RWPE2 (cell line): Measurements from ENCODE around the gene SSPN.

Experiments
- ATAC-seq: fragments of 200-7000 bp; cut with Tn5 transposase; 3 replicates; pipeline ENCODE4 v1.9.1; 2021; ENCODE audit warnings: low read depth
- DNase-seq: peaks from one replicate; pipeline ENCODE4 v3.0.0-alpha.2; 2020; ENCODE audit warnings: low spot score
- H3K27ac ChIP-seq: fragments of 450-650 bp; 2 replicates; pipeline ENCODE4 v1.5.1; 2017; ENCODE audit warnings: mild to moderate bottlenecking; ENCODE audit not compliant: poor library complexity, severe bottlenecking
- H3K27me3 ChIP-seq: fragments of 250-450 bp; sonication (Bioruptor Pico); 2 replicates; pipeline ENCODE4 v1.5.1; 2021; ENCODE audit warnings: mild to moderate bottlenecking, moderate library complexity; ENCODE audit not compliant: insufficient read depth, poor library complexity, severe bottlenecking
- H3K36me3 ChIP-seq: fragments of 250-450 bp; sonication (Bioruptor Pico); 2 replicates; pipeline ENCODE4 v1.5.1; 2020; ENCODE audit warnings: low read depth, mild to moderate bottlenecking, moderate library complexity
- H3K4me1 ChIP-seq: fragments of 250-450 bp; sonication (Bioruptor Pico); 2 replicates; pipeline ENCODE4 v1.5.1; 2021; ENCODE audit warnings: mild to moderate bottlenecking, moderate library complexity; ENCODE audit not compliant: insufficient read depth, poor library complexity, severe bottlenecking
- H3K4me3 ChIP-seq: fragments of 250-450 bp; sonication (Bioruptor Pico); 2 replicates; pipeline ENCODE4 v1.5.1; 2021; ENCODE audit warnings: mild to moderate bottlenecking, moderate library complexity; ENCODE audit not compliant: severe bottlenecking
- H3K9me3 ChIP-seq: fragments of 250-450 bp; sonication (Bioruptor Pico); 2 replicates; pipeline ENCODE4 v1.5.1; 2021; ENCODE audit warnings: mild to moderate bottlenecking, moderate library complexity; ENCODE audit not compliant: severe bottlenecking
- TF ChIP-seq, protein P1 (sequence below): fragments of 450-650 bp; IDR thresholded peaks from one replicate; pipeline ENCODE4 v1.5.1; 2017; ENCODE audit warnings: mild to moderate bottlenecking, moderate library complexity; ENCODE audit not compliant: poor library complexity, severe bottlenecking

The SSPN gene

GRCh38 chr12:26245175-26245942 lies 50.0 kb downstream of the SSPN start:
- H3K27ac ChIP-seq: no peak overlapping the region
- no peaks in the 10 kb centered on the region for H3K27me3 ChIP-seq
- no peak for DNase-seq
- TF ChIP-seq, protein P1, sequence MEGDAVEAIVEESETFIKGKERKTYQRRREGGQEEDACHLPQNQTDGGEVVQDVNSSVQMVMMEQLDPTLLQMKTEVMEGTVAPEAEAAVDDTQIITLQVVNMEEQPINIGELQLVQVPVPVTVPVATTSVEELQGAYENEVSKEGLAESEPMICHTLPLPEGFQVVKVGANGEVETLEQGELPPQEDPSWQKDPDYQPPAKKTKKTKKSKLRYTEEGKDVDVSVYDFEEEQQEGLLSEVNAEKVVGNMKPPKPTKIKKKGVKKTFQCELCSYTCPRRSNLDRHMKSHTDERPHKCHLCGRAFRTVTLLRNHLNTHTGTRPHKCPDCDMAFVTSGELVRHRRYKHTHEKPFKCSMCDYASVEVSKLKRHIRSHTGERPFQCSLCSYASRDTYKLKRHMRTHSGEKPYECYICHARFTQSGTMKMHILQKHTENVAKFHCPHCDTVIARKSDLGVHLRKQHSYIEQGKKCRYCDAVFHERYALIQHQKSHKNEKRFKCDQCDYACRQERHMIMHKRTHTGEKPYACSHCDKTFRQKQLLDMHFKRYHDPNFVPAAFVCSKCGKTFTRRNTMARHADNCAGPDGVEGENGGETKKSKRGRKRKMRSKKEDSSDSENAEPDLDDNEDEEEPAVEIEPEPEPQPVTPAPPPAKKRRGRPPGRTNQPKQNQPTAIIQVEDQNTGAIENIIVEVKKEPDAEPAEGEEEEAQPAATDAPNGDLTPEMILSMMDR: no peak
- no peaks in the 10 kb centered on the region for H3K36me3 ChIP-seq
- peaks cover 4% of the 10 kb centered on the region for H3K4me1 ChIP-seq
- no peaks in the 10 kb centered on the region for H3K9me3 ChIP-seq
- no peak for ATAC-seq
- no peak overlapping the region for H3K4me3 ChIP-seq

- Histone ChIP-seq H3K36me3 (no peaks in the 10 kb centered on the region), H3K4me1 (peaks cover 4% of the 10 kb centered on the region), H3K27me3 (no peaks in the 10 kb centered on the region), H3K9me3 (no peaks in the 10 kb centered on the region), H3K4me3 (no peak overlapping the region), H3K27ac (peak overlapping the region; percentile 14)
- peak; percentile 99 for ATAC-seq
- TF ChIP-seq, protein P1: no peak
- DNase-seq: peak; percentile 61
Measured at GRCh38 chr12:26246483-26247164, 51.3 kb downstream of the SSPN start.

DNA sequence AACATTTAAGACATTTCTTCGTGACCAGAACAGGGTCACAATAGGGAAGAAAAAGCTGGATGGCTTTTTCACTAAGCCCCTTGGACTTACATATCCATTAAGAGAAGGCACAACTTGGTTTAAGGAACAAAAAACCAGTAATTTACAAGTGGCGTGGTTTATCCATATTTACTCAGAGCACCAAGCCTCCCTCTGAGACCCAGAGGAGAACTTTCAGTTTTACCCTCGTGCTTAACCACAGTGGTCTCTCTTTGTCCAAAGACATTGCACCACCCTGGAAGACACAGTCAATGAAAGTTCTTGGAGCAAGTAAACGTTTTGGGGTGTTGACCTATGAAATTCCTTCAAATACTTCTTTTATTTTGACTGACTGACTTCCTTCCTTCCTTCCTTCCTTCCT lies 52.5 kb downstream of the SSPN start:
- H3K4me1 ChIP-seq: peaks cover 4% of the 10 kb centered on the region
- DNase-seq (no peak), ATAC-seq (no peak)
- H3K27ac ChIP-seq: no peak overlapping the region
- no peaks in the 10 kb centered on the region for H3K36me3 ChIP-seq
- TF ChIP-seq, protein P1: no peak
- no peaks in the 10 kb centered on the region for H3K9me3 ChIP-seq
- H3K4me3 ChIP-seq: no peak overlapping the region
- H3K27me3 ChIP-seq: no peaks in the 10 kb centered on the region

DNA sequence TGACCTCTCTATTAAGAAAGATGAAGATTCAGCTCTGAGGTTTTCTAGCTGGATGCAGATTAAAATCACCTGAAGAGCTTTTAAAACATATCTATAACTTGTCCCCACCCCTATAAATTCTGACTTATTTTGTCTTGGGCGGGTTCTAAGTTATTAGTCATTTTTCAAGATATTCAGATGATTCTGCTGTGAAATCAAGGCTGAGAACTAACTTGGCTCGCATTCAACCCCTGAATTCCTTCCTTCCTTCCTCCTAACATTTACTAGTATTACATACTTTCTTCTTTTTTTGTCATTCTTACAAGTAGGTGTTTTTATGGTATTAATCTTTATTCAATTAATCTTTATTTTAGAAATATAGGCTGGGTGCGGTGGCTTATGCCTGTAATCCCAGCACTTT lies 55.4 kb downstream of the SSPN start:
- no peak overlapping the region for H3K4me3 ChIP-seq
- no peaks in the 10 kb centered on the region for H3K27me3 ChIP-seq
- no peak for ATAC-seq
- peaks cover 4% of the 10 kb centered on the region for H3K4me1 ChIP-seq
- no peaks in the 10 kb centered on the region for H3K9me3 ChIP-seq
- TF ChIP-seq, protein P1: no peak
- no peak for DNase-seq
- H3K27ac ChIP-seq: no peak overlapping the region
- no peaks in the 10 kb centered on the region for H3K36me3 ChIP-seq

GRCh38 chr12:26251600-26251999 lies 56.2 kb downstream of the SSPN start:
- no peaks in the 10 kb centered on the region for H3K27me3 ChIP-seq
- H3K36me3 ChIP-seq: no peaks in the 10 kb centered on the region
- H3K27ac ChIP-seq: no peak overlapping the region
- no peaks in the 10 kb centered on the region for H3K9me3 ChIP-seq
- no peak for ATAC-seq
- H3K4me3 ChIP-seq: no peak overlapping the region
- H3K4me1 ChIP-seq: no peaks in the 10 kb centered on the region
- TF ChIP-seq, protein P1: no peak
- DNase-seq: no peak
